Dedifferentiated amniotic fluid mesenchymal stem cell (primary cell): ENCODE measurements around the gene NKRF.
A peak's percentile ranks its signal among the peaks of the same experiment; 100 is the strongest.
"Not testable (repeated sequence)": the region's sequence is repeated elsewhere in the genome, so short reads cannot be mapped to it uniquely, and the experiment has no call there.

Experiments
- DNase-seq: peaks from one replicate; pipeline ENCODE4 v3.0.0-alpha.2; 2016; ENCODE audit errors: extremely low spot score

NKRF gene

DNA sequence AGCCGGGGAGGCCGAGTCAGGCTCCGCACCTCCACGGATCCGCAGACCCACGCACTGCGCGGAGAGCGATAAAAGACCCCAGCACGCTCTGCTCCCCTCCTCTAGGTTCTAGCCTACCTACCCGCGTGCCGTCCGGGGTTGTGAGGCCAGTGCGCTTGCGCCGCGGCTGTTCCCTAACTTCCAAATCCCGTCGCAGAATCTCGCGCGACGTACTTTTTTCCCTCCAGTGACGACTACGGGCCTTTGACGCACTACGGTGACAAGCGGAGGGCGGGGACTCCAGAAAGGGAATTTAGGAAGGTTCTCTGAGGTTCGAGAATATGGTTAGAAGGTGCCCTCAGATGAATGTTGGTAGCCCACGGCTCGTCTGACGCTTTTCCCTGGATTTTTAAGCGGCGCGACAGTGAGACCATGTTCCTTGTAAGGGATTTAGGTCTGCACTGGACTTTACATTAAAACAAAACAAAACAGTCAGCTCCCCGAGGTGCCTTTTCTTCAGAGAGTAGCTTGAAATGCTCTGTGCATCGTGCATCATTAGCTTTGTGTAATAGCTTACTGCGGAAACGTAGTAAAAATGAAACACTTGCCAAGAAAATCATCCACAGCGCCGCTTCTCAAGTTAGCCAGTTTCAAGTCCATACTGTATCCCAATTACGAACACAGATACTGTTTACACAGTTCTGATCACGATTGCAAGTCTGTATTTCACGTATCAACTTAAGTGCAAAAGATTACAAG lies at the start of gene NKRF:
TSS of gene NKRF (minus strand) at position 145 of the 738 bp plus-strand sequence.
- DNase-seq: peak; percentile 88

DNA sequence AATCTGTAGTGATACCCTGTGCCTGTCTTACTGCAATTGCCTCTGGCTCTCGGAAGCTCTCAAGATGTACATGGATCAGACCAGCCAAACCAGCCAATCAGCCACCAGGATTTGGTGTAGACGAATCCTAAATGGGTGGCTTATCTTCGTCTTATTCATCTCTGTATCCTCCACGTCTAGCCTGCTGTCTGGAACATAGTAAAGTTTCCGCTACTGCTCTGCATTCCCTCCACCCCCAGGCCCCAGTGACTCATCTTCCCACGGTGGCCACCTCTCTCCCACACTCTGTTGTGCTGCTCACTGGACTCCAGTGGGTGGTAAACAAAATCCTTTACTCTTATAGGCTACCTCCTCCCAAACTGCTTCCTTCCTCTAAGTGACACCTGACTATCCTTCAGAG lies 48.9 kb upstream of the NKRF start:
- peak; percentile 36 for DNase-seq

- DNase-seq: no peak
These were observed 47.9 kb upstream of the NKRF start for GRCh38 chrX:119654112-119654531.

GRCh38 chrX:119648421-119648775 lies 42.2 kb upstream of the NKRF start:
- DNase-seq: no peak

DNA sequence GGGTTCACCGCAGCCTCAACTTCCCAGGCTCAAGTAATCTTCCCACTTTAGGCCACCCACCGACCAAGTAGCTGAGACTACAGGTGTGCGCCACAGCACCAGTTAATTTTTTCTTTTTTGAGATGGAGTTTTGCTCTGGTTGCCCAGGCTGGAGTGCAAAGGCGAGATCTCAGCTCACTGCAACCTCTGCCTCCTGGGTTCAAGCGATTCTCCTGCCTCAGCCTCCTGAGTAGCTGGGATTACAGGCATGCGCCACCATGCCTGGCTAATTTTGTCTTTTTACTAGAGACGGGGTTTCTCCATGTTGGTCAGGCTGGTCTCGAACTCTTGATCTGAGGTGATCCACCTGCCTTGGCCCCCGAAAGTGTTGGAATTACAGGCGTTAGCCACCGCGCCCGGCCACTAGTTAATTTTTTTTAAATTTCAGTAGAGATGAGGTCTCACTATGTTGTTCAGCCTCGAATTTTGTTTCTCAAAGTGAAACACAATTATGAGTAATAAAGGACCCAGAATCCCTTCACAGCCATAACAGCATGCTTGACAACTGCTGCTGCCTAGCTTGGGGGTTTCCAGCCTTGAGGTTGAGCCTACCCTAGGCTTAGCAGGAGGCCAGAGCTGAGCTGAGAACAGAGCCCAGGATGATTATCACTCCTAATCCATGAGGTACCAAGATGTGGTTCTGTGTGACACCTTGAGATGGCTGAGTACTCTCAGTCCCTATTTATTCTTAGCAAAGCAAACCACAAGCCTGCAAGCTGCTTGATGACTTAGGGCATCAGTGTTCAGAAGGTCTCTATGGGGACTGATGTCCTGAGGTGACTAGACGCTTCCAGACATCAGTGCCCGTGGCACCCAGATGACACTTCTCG lies 41.6 kb upstream of the NKRF start:
- DNase-seq: no peak

DNA sequence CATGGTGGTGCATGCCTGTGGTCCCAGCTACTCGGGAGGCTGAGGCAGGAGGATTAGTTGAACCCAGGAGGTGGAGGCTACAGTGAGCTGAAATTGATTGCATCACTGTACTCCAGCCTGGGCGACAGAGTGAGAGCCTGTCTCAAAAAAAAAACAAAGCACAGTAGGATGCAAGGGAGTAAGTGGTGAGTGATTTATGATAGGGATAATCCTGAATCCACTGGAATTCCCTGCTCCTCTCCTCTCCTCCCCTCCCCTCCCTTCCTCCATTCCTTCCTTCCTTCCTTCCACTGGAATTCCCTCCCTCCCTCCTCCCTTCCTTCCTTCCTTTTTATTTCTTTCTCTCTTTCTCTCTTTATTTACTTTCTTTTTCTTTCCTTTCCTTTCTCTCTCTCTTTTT lies 40.9 kb upstream of the NKRF start:
- no peak for DNase-seq

DNA sequence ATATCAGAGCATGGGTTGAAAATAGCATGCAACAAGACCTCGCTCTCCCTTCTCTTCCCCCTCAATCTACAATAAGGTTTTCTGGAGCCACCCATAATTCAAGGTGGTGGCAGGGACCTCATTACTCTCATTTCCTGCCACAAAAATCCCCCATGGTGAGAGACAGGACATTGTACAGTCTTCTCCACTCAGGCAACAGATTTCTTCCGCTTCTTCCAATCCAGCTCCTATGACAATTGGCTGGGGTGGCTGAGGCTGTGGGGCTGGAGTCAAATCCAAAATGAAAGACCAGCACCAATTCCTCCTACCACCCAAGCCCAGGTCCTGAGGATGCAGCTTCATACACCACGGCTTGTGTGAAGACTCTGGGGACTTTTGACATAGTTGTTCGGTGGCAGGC lies 40.3 kb upstream of the NKRF start:
- no peak for DNase-seq

- no peak for DNase-seq
These were observed 37.5 kb upstream of the NKRF start for GRCh38 chrX:119643696-119644095.

- DNase-seq: no peak
These were observed 34.5 kb upstream of the NKRF start for GRCh38 chrX:119640731-119641170.

GRCh38 chrX:119638725-119639471 lies 32.7 kb upstream of the NKRF start:
- no peak for DNase-seq

- not testable (repeated sequence) for DNase-seq
These were observed 31.2 kb upstream of the NKRF start for GRCh38 chrX:119637421-119637820.

GRCh38 chrX:119636419-119636818 lies 30.2 kb upstream of the NKRF start:
- DNase-seq: no peak

DNA sequence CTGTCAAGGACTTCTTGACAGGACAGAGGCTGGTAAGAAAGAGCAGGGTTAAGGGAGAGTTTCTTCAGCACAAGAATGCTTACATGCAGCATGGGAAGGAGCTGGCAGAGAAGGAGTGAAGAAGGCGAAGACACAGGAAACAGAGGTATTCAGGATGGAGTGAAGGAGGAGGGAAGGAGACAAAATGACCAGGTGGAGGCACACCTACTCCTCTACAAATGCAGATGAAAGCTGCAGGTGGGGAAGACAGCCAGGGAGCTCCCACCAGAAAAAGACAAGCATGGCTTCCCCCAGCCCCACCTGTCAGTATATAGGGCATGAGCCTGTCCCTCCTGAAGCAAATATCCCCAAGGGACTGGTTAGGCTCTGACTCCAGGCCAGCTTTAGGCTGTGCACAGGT lies 29.6 kb upstream of the NKRF start:
- DNase-seq: no peak

GRCh38 chrX:119635179-119635578 lies 29.0 kb upstream of the NKRF start:
- DNase-seq: no peak

DNA sequence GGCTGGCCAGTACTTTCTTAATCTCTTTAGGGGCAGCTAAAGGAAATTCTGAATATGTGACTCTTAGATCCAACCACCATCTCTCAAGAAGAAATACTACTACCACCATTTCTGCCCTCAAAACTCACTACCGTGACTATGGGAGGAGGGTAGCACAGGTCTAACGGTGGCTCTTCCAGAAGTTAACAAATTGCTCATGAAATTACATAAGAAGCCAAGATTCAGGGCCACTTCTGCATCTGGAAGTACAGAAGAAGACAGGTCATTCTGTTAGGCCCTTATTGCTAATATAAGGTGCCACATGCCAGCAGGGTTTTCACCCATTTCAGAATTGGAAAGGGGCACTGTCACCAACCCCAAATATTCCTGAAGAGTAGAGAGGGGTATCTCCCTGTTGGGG lies 19.6 kb upstream of the NKRF start:
- no peak for DNase-seq

- DNase-seq: no peak
These were observed 18.9 kb upstream of the NKRF start for GRCh38 chrX:119624951-119625668.

GRCh38 chrX:119624417-119624816 lies 18.2 kb upstream of the NKRF start:
- no peak for DNase-seq

GRCh38 chrX:119622356-119623232 lies 16.4 kb upstream of the NKRF start:
- DNase-seq: no peak

GRCh38 chrX:119618439-119618838 lies 12.2 kb upstream of the NKRF start:
- no peak for DNase-seq

DNA sequence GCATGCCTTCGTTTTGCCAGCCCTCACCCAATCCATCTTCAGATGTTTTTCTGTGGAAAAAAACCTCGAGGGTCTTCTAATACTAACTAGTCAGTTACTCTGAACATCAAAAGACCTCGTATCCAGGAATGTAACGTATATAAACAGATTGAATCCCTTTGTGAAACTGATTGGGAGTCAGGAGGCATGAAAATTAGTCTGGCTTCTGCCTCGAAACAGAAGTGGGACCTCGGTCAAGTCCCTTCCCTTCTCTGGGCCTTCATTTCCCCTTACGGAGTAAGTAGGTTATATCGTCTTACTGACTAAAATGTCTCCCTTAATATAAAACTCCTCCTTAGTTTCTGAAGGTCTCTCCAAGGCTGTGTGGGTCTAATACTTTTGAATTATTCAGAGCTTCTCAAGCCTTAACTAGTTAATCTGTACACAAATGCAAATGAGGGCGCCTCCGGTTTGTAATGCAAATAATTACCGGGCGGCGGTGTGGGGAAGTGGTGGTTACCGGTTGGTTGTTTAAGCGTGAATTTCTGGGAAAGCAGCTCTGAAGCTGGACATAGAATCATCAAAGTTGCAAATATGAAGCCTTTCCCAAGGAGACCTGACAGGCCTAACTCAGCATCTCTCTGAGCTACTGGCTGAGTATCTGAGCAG lies 11.4 kb upstream of the NKRF start:
- DNase-seq: no peak
